HepG2 (cell line): ENCODE results near the gene NGF. TPM values are rescaled to one million over a fixed set of nuclear protein-coding genes. Genes with fewer than 3 reads are reported as not detected.

Experiments
- ATAC-seq: fragments of 200-7000 bp; cut with Tn5 transposase; 3 replicates; pipeline ENCODE4 v1.9.1; 2020; ENCODE audit warnings: mild to moderate bottlenecking, moderate library complexity
- BruUV-seq: library from RNA; stranded (reverse); fragments of 400-500 nt; replicated peaks from 2 replicates; lab custom pipeline; 2021; lab: Mats Ljungman, UMichigan
- CTCF ChIA-PET: fragments of 300-600 bp; formaldehyde crosslinking; extraction: SDS; loops from one replicate; lab custom pipeline; 2021; ENCODE audit warnings: low total read pairs, inconsistent platforms, low intra/inter-chr PET ratio; lab: Yijun Ruan, JAX
- POLR2A ChIA-PET: fragments of 350-600 bp; sonication (Branson Sonifier 250); formaldehyde crosslinking; loops from one replicate; lab custom pipeline; 2020; ENCODE audit warnings: antibody characterized with exemption, inconsistent platforms; lab: Yijun Ruan, JAX
- DNase-seq: peaks from one replicate; pipeline ENCODE4 v3.0.0-alpha.2; 2015; ENCODE audit warnings: low spot score
- FAIRE-seq: peaks from 3 replicates; lab custom pipeline; 2011; peaks lifted over from hg19 to GRCh38; lab: Jason Lieb, UNC
- H2AFZ ChIP-seq: one replicate; pipeline ENCODE4 v1.6.1; 2011; ENCODE audit warnings: low read length, inconsistent platforms
- H3K27ac ChIP-seq: fragments of 300-600 bp; 3 replicates; pipeline ENCODE4 v1.8.0; 2011; ENCODE audit warnings: mixed run types, mild to moderate bottlenecking, mixed read lengths, low read length, inconsistent platforms; ENCODE audit not compliant: insufficient read depth; ENCODE audit errors: extremely low read length
- H3K27me3 ChIP-seq, 2 experiments: fragments of 200-600 bp in 1 of 2; 2 replicates in 1 of 2; 3 replicates in 1 of 2; pipeline versions ENCODE4 v1.6.0 to v1.8.0; 2011; ENCODE audit warnings: low read length in 2 of 2, mild to moderate bottlenecking in 2 of 2, moderate library complexity in 2 of 2, inconsistent platforms in 1 of 2; ENCODE audit not compliant: insufficient read depth in 2 of 2, control insufficient read depth in 1 of 2
- H3K36me3 ChIP-seq, 2 experiments: fragments of 200-600 bp in 1 of 2; replicated peaks in 1 of 2; 2 replicates in 1 of 2; 3 replicates in 1 of 2; pipeline versions ENCODE4 v1.5.1 to v1.8.0; 2011; ENCODE audit warnings: low read length in 2 of 2, inconsistent platforms in 1 of 2; ENCODE audit not compliant: insufficient read depth in 2 of 2, control insufficient read depth in 1 of 2
- H3K4me1 ChIP-seq: 2 replicates; pipeline ENCODE4 v1.5.1; 2012; ENCODE audit warnings: low read length, inconsistent platforms; ENCODE audit not compliant: insufficient read depth
- H3K4me2 ChIP-seq: 2 replicates; pipeline ENCODE4 v1.6.0; 2011; ENCODE audit warnings: low read depth, low read length, inconsistent platforms
- H3K4me3 ChIP-seq, 3 experiments: fragments of 200-600 bp in 1 of 3; sonication (generic), shearing (Covaris generic) in 1 of 3; replicated peaks in 1 of 3; 2 replicates each; pipeline ENCODE4 v1.5.1; 2011 to 2016; ENCODE audit warnings: low read length in 3 of 3, inconsistent platforms in 2 of 3, low read depth in 2 of 3, mild to moderate bottlenecking in 2 of 3, control low read depth in 1 of 3, mixed read lengths in 1 of 3; ENCODE audit not compliant: insufficient read depth in 1 of 3
- H3K79me2 ChIP-seq: one replicate; pipeline ENCODE4 v1.6.1; 2011; ENCODE audit warnings: low read length, inconsistent platforms; ENCODE audit not compliant: insufficient read depth
- H3K9ac ChIP-seq: 2 replicates; pipeline ENCODE4 v1.6.0; 2011; ENCODE audit warnings: mild to moderate bottlenecking, low read depth, low read length, inconsistent platforms; ENCODE audit not compliant: insufficient read depth
- H3K9me3 ChIP-seq: 2 replicates; pipeline ENCODE4 v1.5.1; 2012; ENCODE audit warnings: mild to moderate bottlenecking, low read length
- H4K20me1 ChIP-seq: 2 replicates; pipeline ENCODE4 v1.6.0; 2011; ENCODE audit warnings: inconsistent platforms, mild to moderate bottlenecking, low read length, moderate library complexity; ENCODE audit not compliant: insufficient read depth
- AKAP8 ChIP-seq: sonication (generic); formaldehyde crosslinking; IDR thresholded peaks from 2 replicates; pipeline ENCODE4 v1.5.1; 2020; ENCODE audit warnings: mild to moderate bottlenecking, missing genetic modification reagents
- BRCA1 ChIP-seq: sonication (generic); formaldehyde crosslinking; IDR thresholded peaks from 2 replicates; pipeline ENCODE4 v1.4.0; 2020; ENCODE audit warnings: missing genetic modification reagents
- BRD4 ChIP-seq: sonication (generic); formaldehyde crosslinking; IDR thresholded peaks from 2 replicates; pipeline ENCODE4 v1.4.0; 2020; ENCODE audit warnings: missing genetic modification reagents
- FOXC1 ChIP-seq: sonication (generic); formaldehyde crosslinking; IDR thresholded peaks from 2 replicates; pipeline ENCODE4 v1.8.0; 2022; ENCODE audit warnings: mild to moderate bottlenecking, missing genetic modification reagents, borderline replicate concordance
- NR2F6 ChIP-seq, 2 experiments: IDR thresholded peaks; 2 replicates each; pipeline ENCODE4 v1.6.1; 2016; ENCODE audit warnings: antibody characterized with exemption in 1 of 2, mild to moderate bottlenecking in 1 of 2
- RBM39 ChIP-seq: fragments of 200-400 bp; formaldehyde crosslinking; IDR thresholded peaks from one replicate; pipeline ENCODE4 v1.6.1; 2018; ENCODE audit warnings: antibody characterized with exemption, mild to moderate bottlenecking, low read depth, low read length; ENCODE audit not compliant: poor library complexity, severe bottlenecking
- WIZ ChIP-seq: sonication (generic); formaldehyde crosslinking; IDR thresholded peaks from 2 replicates; pipeline ENCODE4 v1.5.1; 2020; ENCODE audit warnings: mild to moderate bottlenecking, missing genetic modification reagents
- ZNF20 ChIP-seq: sonication (generic); formaldehyde crosslinking; IDR thresholded peaks from 2 replicates; pipeline ENCODE4 v1.4.0; 2020; ENCODE audit warnings: mild to moderate bottlenecking, moderate library complexity, missing genetic modification reagents
- ZNF460 ChIP-seq: sonication (generic); formaldehyde crosslinking; IDR thresholded peaks from 2 replicates; pipeline ENCODE4 v1.5.1; 2020; ENCODE audit warnings: missing genetic modification reagents, mild to moderate bottlenecking, borderline replicate concordance
- ZNF550 ChIP-seq: sonication (generic); formaldehyde crosslinking; IDR thresholded peaks from 2 replicates; pipeline ENCODE4 v1.4.0; 2020; ENCODE audit warnings: mild to moderate bottlenecking, missing genetic modification reagents, borderline replicate concordance
- ZNF570 ChIP-seq: sonication (generic); formaldehyde crosslinking; IDR thresholded peaks from 2 replicates; pipeline ENCODE4 v1.4.0; 2020; ENCODE audit warnings: mild to moderate bottlenecking, missing genetic modification reagents, borderline replicate concordance
- ZNF605 ChIP-seq: sonication (generic); formaldehyde crosslinking; IDR thresholded peaks from 2 replicates; pipeline ENCODE4 v1.8.0; 2022; ENCODE audit warnings: mild to moderate bottlenecking, missing genetic modification reagents
- ZNF607 ChIP-seq: sonication (generic); formaldehyde crosslinking; IDR thresholded peaks from 2 replicates; pipeline ENCODE4 v1.5.1; 2020; ENCODE audit warnings: missing genetic modification reagents, mild to moderate bottlenecking, borderline replicate concordance
- ZNF674 ChIP-seq: sonication (generic); formaldehyde crosslinking; IDR thresholded peaks from 2 replicates; pipeline ENCODE4 v1.5.0; 2020; ENCODE audit warnings: low read depth, mild to moderate bottlenecking, missing genetic modification reagents
- whole genome bisulfite sequencing: methylation state at CpG from one replicate; pipeline ENCODE4 v1.1.6; 2017; ENCODE audit warnings: low lambda C conversion rate; 5-methylcytosine and 5-hydroxymethylcytosine counted together
- in situ Hi-C: cut with HindIII; loops from 2 replicates; pipeline ENCODE4 v1.10.0; 2017; ENCODE audit warnings: low pct_unique_long_range_greater_than_20kb; ENCODE audit not compliant: extremely low pct_ligation_motif_present
- intact Hi-C: fragments of 100-400 bp; cut with micrococcal nuclease; formaldehyde crosslinking; loops from one replicate; pipeline ENCODE4 v1.10.0; 2022; ENCODE audit not compliant: unreplicated experiment
- polyA plus RNA-seq, 8 experiments: library from polyadenylated mRNA; depleted of rRNA in 3 of 8; stranded (reverse) in 7 of 8; unstranded in 1 of 8; fragments of >200 nt; fragmentation: Illumina TruSeq in 4 of 8; extraction: Trizol in 4 of 8; gene quantifications; 2 replicates each; pipeline versions ENCODE4 v1.2.1 to v1.2.3, GENCODE V29; 2011 to 2016; ENCODE audit warnings: low read depth in 4 of 8, missing spikeins in 1 of 8, mixed read lengths in 1 of 8; ENCODE audit not compliant: insufficient read depth in 1 of 8
- total RNA-seq, 5 experiments: library from RNA; depleted of rRNA; stranded (reverse); fragments of >200 nt; fragmentation: Illumina TruSeq; extraction: Trizol; gene quantifications; 2 replicates each; pipeline ENCODE4 v1.2.3, GENCODE V29; 2016; ENCODE audit warnings: low read depth in 1 of 5
- TF ChIP-seq, protein P1 (sequence below), 2 experiments: sonication (generic) in 1 of 2; formaldehyde crosslinking in 1 of 2; IDR thresholded peaks; 2 replicates each; pipeline versions ENCODE4 v1.6.1 to v1.9.0; 2014 to 2022; ENCODE audit warnings: antibody characterized with exemption in 1 of 2, borderline replicate concordance in 1 of 2, inconsistent platforms in 1 of 2, low read depth in 1 of 2, missing genetic modification reagents in 1 of 2

Gene NGF
- total and polyA plus RNA-seq, 2 of the 13 experiments (the other 11 are each of a cell fraction or from before 2014, with no cell fraction given), result not detected

DNA sequence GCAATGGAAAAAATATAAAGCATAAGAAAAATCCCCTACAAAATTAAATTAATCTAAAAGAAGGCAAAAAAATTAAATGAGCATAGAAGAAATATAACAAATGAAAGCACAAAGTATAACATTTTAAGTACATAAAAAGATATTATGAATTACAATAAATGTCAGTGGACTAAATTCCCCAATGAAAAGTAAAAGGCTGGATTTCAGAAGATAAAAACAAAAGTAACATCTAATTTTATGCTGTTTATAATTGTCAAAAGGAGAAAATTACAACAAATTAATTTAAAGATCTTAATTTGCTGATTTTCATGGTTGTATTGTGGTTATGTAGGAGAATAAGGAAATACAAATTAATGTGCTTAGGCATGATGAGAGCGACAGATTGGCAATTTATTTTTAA, 92.8 kb downstream of the NGF start:
- no peak for FAIRE-seq
- H3K4me3 ChIP-seq, result no peak overlapping the region
- WGBS, result 0% methylated on average over 1 of the region's 1 CpG

DNA sequence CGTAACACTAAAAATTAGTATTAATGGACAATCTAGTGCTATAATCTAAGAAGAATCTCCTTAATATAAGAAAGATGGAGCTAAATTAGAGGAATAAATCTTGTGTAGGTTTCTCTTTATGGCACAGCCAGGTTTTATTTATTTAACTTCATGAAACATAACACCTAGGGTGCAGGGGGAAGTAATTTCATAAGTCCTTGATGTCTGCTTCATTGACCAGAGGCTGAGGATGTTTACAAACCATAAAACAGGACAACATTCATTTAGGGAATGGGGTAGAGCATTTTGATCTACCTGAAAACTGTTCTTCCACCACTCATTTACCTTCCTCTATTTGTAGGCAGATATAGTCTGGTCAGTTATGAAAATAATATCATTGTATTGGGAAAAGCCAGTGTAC, 95.5 kb downstream of the NGF start:
- Histone ChIP-seq H3K27ac (no peak overlapping the region), H3K4me2 (no peak overlapping the region), H2AFZ (no peak overlapping the region), H3K9me3 (0 out of 2 replicates have a peak, but pooled peaks cover 3% of the 10 kb centered on the region), H3K9ac (no peak overlapping the region), H4K20me1 (no peaks in the 10 kb centered on the region), H3K36me3 (no peaks in the 10 kb centered on the region), H3K27me3 (no peaks in the 10 kb centered on the region), H3K4me1 (no peaks in the 10 kb centered on the region), H3K79me2 (no peaks in the 10 kb centered on the region), H3K4me3 (no peak overlapping the region)
- FAIRE-seq (no peak), DNase-seq (no peak), ATAC-seq (no peak)
- in situ Hi-C loops (no loop called here), intact Hi-C loops (no loop called here)
- WGBS, result 34% methylated on average over 1 of the region's 1 CpG
- ChIA-PET POLR2A (no interaction called here), CTCF (no interaction called here)
- no TSS peak for BruUV-seq
- TF ChIP-seq BRD4 (no peak), ZNF674 (CRISPR knock-in tag) (no peak), ZNF550 (no peak), NR2F6 (IDR thresholded peaks at IDR 0.05) (no peak), NR2F6 (CRISPR knock-in tag; IDR thresholded peaks at IDR 0.05) (no peak), FOXC1 (CRISPR knock-in tag) (no peak), AKAP8 (CRISPR knock-in tag) (no peak), ZNF460 (CRISPR knock-in tag) (no peak), BRCA1 (CRISPR knock-in tag) (no peak), RBM39 (no peak)
- TF ChIP-seq, protein P1, sequence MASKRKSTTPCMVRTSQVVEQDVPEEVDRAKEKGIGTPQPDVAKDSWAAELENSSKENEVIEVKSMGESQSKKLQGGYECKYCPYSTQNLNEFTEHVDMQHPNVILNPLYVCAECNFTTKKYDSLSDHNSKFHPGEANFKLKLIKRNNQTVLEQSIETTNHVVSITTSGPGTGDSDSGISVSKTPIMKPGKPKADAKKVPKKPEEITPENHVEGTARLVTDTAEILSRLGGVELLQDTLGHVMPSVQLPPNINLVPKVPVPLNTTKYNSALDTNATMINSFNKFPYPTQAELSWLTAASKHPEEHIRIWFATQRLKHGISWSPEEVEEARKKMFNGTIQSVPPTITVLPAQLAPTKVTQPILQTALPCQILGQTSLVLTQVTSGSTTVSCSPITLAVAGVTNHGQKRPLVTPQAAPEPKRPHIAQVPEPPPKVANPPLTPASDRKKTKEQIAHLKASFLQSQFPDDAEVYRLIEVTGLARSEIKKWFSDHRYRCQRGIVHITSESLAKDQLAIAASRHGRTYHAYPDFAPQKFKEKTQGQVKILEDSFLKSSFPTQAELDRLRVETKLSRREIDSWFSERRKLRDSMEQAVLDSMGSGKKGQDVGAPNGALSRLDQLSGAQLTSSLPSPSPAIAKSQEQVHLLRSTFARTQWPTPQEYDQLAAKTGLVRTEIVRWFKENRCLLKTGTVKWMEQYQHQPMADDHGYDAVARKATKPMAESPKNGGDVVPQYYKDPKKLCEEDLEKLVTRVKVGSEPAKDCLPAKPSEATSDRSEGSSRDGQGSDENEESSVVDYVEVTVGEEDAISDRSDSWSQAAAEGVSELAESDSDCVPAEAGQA (IDR thresholded peaks at IDR 0.05; ENCODE audit: low read depth), result no peak
- TF ChIP-seq, protein P1 (CRISPR knock-in tag; IDR thresholded peaks at IDR 0.05; ENCODE audit: borderline replicate concordance), result no peak

More for the DNA sequence above, 92.8 kb downstream of the NGF start:
- no peaks in the 10 kb centered on the region for H3K4me1 ChIP-seq
- intact Hi-C loops (no loop called here), in situ Hi-C loops (no loop called here)
- H3K9me3 ChIP-seq, result 0 out of 2 replicates have a peak, but pooled peaks cover 3% of the 10 kb centered on the region
- H4K20me1 ChIP-seq, result no peaks in the 10 kb centered on the region
- ATAC-seq, result no peak
- H3K27me3 ChIP-seq, result no peaks in the 10 kb centered on the region
- ChIA-PET CTCF (no interaction called here), POLR2A (no interaction called here)
- H3K9ac ChIP-seq, result no peak overlapping the region
- H3K4me2 ChIP-seq, result no peak overlapping the region
- no peaks in the 10 kb centered on the region for H3K79me2 ChIP-seq
- H2AFZ ChIP-seq, result no peak overlapping the region
- H3K36me3 ChIP-seq, result no peaks in the 10 kb centered on the region
- no TSS peak for BruUV-seq
- no peak for TF ChIP-seq ZNF20 (CRISPR knock-in tag)
- TF ChIP-seq ZNF605, result no peak
- TF ChIP-seq WIZ (CRISPR knock-in tag), result no peak
- no peak for TF ChIP-seq ZNF570 (CRISPR knock-in tag)
- TF ChIP-seq ZNF607 (CRISPR knock-in tag), result no peak
- no peak for DNase-seq
- no peak overlapping the region for H3K27ac ChIP-seq
